DND-41 (cell line): ENCODE measurements around the gene ERC2.

Experiments used
- ATAC-seq: fragments of 200-7000 bp; cut with Tn5 transposase; 3 replicates; pipeline ENCODE4 v1.9.1; 2021; ENCODE audit warnings: low read depth; ENCODE audit not compliant: insufficient read depth
- DNase-seq: peaks from one replicate; pipeline ENCODE4 v3.0.0-alpha.2; 2020
- H2AFZ ChIP-seq: 2 replicates; pipeline ENCODE4 v1.6.0; 2012; ENCODE audit warnings: low read depth, low read length
- H3K27ac ChIP-seq: 2 replicates; pipeline ENCODE4 v1.5.1; 2012; ENCODE audit warnings: low read length, inconsistent platforms
- H3K27me3 ChIP-seq: fragments of 200-600 bp; sonication (generic); 2 replicates; pipeline ENCODE4 v1.6.0; 2012; ENCODE audit warnings: low read length, mild to moderate bottlenecking, inconsistent platforms; ENCODE audit not compliant: insufficient read depth, poor library complexity
- H3K36me3 ChIP-seq: 2 replicates; pipeline ENCODE4 v1.5.1; 2012; ENCODE audit warnings: low read length, inconsistent platforms; ENCODE audit not compliant: insufficient read depth
- H3K4me1 ChIP-seq: 2 replicates; pipeline ENCODE4 v1.5.1; 2012; ENCODE audit warnings: mild to moderate bottlenecking, low read length; ENCODE audit not compliant: insufficient read depth
- H3K4me2 ChIP-seq: 2 replicates; pipeline ENCODE4 v1.6.0; 2012; ENCODE audit warnings: mild to moderate bottlenecking, moderate library complexity, low read length, inconsistent platforms; ENCODE audit not compliant: insufficient read depth
- H3K4me3 ChIP-seq, 2 experiments: fragments of 200-600 bp in 1 of 2; shearing (Covaris generic) in 1 of 2; 2 replicates each; pipeline ENCODE4 v1.5.1; 2012 to 2016; ENCODE audit warnings: inconsistent platforms in 2 of 2, low read length in 2 of 2, mild to moderate bottlenecking in 2 of 2, low read depth in 1 of 2, moderate library complexity in 1 of 2
- H3K79me2 ChIP-seq: 2 replicates; pipeline ENCODE4 v1.6.0; 2012; ENCODE audit warnings: low read length, inconsistent platforms; ENCODE audit not compliant: insufficient read depth
- H3K9ac ChIP-seq: 2 replicates; pipeline ENCODE4 v1.6.0; 2012; ENCODE audit warnings: low read depth, mild to moderate bottlenecking, inconsistent platforms, low read length, moderate library complexity
- H3K9me3 ChIP-seq: 2 replicates; pipeline ENCODE4 v1.5.1; 2012; ENCODE audit warnings: low read length, moderate library complexity, mild to moderate bottlenecking, inconsistent platforms; ENCODE audit not compliant: insufficient read depth, severe bottlenecking
- H4K20me1 ChIP-seq: 2 replicates; pipeline ENCODE4 v1.6.0; 2012; ENCODE audit warnings: low read length; ENCODE audit not compliant: insufficient read depth
- CTCF ChIP-seq: IDR thresholded peaks from 2 replicates; pipeline ENCODE4 v1.5.1; 2012; ENCODE audit warnings: borderline replicate concordance, low read length, moderate library complexity, mild to moderate bottlenecking; ENCODE audit not compliant: poor library complexity, severe bottlenecking; ENCODE audit errors: extremely low read depth
- EZH2 ChIP-seq: IDR thresholded peaks from 3 replicates; pipeline ENCODE4 v1.6.1; 2012; ENCODE audit warnings: borderline replicate concordance, low read depth, mild to moderate bottlenecking, moderate library complexity, low read length, inconsistent platforms; ENCODE audit not compliant: severe bottlenecking

Gene ERC2

GRCh38 chr3:56086355-56086754 is 381.9 kb downstream of the ERC2 start:
- no peaks in the 10 kb centered on the region for H3K36me3 ChIP-seq
- no peaks in the 10 kb centered on the region for H3K27me3 ChIP-seq
- no peaks in the 10 kb centered on the region for H4K20me1 ChIP-seq
- no peak overlapping the region for H2AFZ ChIP-seq
- no peaks in the 10 kb centered on the region for H3K9me3 ChIP-seq
- H3K79me2 ChIP-seq = no peaks in the 10 kb centered on the region
- no peak overlapping the region for H3K27ac ChIP-seq
- no peak overlapping the region for H3K4me3 ChIP-seq
- ATAC-seq (no peak), DNase-seq (no peak)
- no peak for TF ChIP-seq EZH2
- TF ChIP-seq CTCF = no peak
- H3K4me1 ChIP-seq = no peaks in the 10 kb centered on the region
- no peak overlapping the region for H3K9ac ChIP-seq
- no peak overlapping the region for H3K4me2 ChIP-seq

- Histone ChIP-seq H3K4me1 (no peaks in the 10 kb centered on the region), H2AFZ (no peak overlapping the region), H3K4me2 (no peak overlapping the region), H3K9me3 (no peaks in the 10 kb centered on the region), H3K27ac (no peak overlapping the region), H3K9ac (no peak overlapping the region), H3K79me2 (no peaks in the 10 kb centered on the region), H3K27me3 (peaks cover 2% of the 10 kb centered on the region), H4K20me1 (no peaks in the 10 kb centered on the region), H3K4me3 (no peak overlapping the region), H3K36me3 (no peaks in the 10 kb centered on the region)
- no peak for DNase-seq
- ATAC-seq = no peak
- TF ChIP-seq CTCF = no peak
- no peak for TF ChIP-seq EZH2
These were observed 387.0 kb downstream of the ERC2 start for GRCh38 chr3:56081246-56081645.

- no peaks in the 10 kb centered on the region; the same call in 1 of the 2 replicates for H4K20me1 ChIP-seq
- H2AFZ ChIP-seq = no peak overlapping the region
- no peak overlapping the region for H3K4me2 ChIP-seq
- no peaks in the 10 kb centered on the region for H3K9me3 ChIP-seq
- no peak overlapping the region; a peak in 1 of 4 replicates for H3K4me3 ChIP-seq
- no peak overlapping the region for H3K27ac ChIP-seq
- no peak for TF ChIP-seq CTCF
- no peak for TF ChIP-seq EZH2
- ATAC-seq = no peak
- DNase-seq = no peak
- no peaks in the 10 kb centered on the region for H3K36me3 ChIP-seq
- H3K4me1 ChIP-seq = no peaks in the 10 kb centered on the region
- H3K79me2 ChIP-seq = no peaks in the 10 kb centered on the region
- no peak overlapping the region for H3K9ac ChIP-seq
- peaks cover 14% of the 10 kb centered on the region for H3K27me3 ChIP-seq
These were observed 391.5 kb downstream of the ERC2 start for GRCh38 chr3:56076746-56077145.

- H3K79me2 ChIP-seq = no peaks in the 10 kb centered on the region
These were observed 393.2 kb downstream of the ERC2 start for GRCh38 chr3:56075089-56075488.

More at GRCh38 chr3:56075089-56075488, 393.2 kb downstream of the ERC2 start:
- Histone ChIP-seq H3K9ac (no peak overlapping the region), H4K20me1 (no peaks in the 10 kb centered on the region; the same call in 1 of the 2 replicates), H3K4me2 (no peak overlapping the region), H3K27ac (no peak overlapping the region), H3K4me3 (no peak overlapping the region), H3K36me3 (no peaks in the 10 kb centered on the region), H3K27me3 (peaks cover 12% of the 10 kb centered on the region), H2AFZ (no peak overlapping the region), H3K4me1 (no peaks in the 10 kb centered on the region), H3K9me3 (no peaks in the 10 kb centered on the region)
- no peak for ATAC-seq
- DNase-seq = no peak
- TF ChIP-seq EZH2 (no peak), CTCF (no peak)
